Activated T-helper 1 cell treated with anti-CD3 and anti-CD28 coated beads, Interleukin-2, amount 50 U/mL, for 16 hours (primary cell): ENCODE data around the gene NRG3.

Experiments
- DNase-seq, 2 donors: peaks; one replicate each; pipeline ENCODE4 v3.0.0-alpha.2; 2020; ENCODE audit warnings: low read depth in 1 of 2, low spot score in 1 of 2

NRG3 gene

GRCh38 chr10:82552267-82552666, 677.3 kb downstream of the NRG3 start:
- no peak for DNase-seq

GRCh38 chr10:82554381-82554780, 679.4 kb downstream of the NRG3 start:
- no peak for DNase-seq

GRCh38 chr10:82558014-82558607, 683.1 kb downstream of the NRG3 start:
- DNase-seq = no peak

- DNase-seq = no peak
Measured at GRCh38 chr10:82564353-82565196, 689.6 kb downstream of the NRG3 start.

- no peak for DNase-seq
Measured at GRCh38 chr10:82565197-82565575, 690.2 kb downstream of the NRG3 start.

- DNase-seq = no peak
Measured at GRCh38 chr10:82572744-82573143, 697.8 kb downstream of the NRG3 start.

- DNase-seq = no peak
Measured at GRCh38 chr10:82574081-82574480, 699.1 kb downstream of the NRG3 start.

GRCh38 chr10:82575318-82575717, 700.3 kb downstream of the NRG3 start:
- no peak for DNase-seq

GRCh38 chr10:82576093-82576492, 701.1 kb downstream of the NRG3 start:
- no peak for DNase-seq

- DNase-seq = no peak
Measured at GRCh38 chr10:82581940-82582339, 706.9 kb downstream of the NRG3 start.

- no peak for DNase-seq
Measured at GRCh38 chr10:82591421-82591820, 716.4 kb downstream of the NRG3 start.

GRCh38 chr10:82597840-82598239, 722.8 kb downstream of the NRG3 start:
- no peak for DNase-seq

GRCh38 chr10:82609845-82610244, 734.9 kb downstream of the NRG3 start:
- no peak for DNase-seq

- DNase-seq = no peak
Measured at GRCh38 chr10:82618007-82618406, 743.0 kb downstream of the NRG3 start.

GRCh38 chr10:82621680-82622079, 746.7 kb downstream of the NRG3 start:
- no peak for DNase-seq

GRCh38 chr10:82622479-82622878, 747.5 kb downstream of the NRG3 start:
- no peak for DNase-seq

- DNase-seq = no peak
Measured at GRCh38 chr10:82625512-82626189, 750.7 kb downstream of the NRG3 start.

- no peak for DNase-seq
Measured at GRCh38 chr10:82628373-82628772, 753.4 kb downstream of the NRG3 start.

- DNase-seq = no peak
Measured at GRCh38 chr10:82643076-82643475, 768.1 kb downstream of the NRG3 start.

- no peak for DNase-seq
Measured at GRCh38 chr10:82643601-82644000, 768.6 kb downstream of the NRG3 start.

- DNase-seq = no peak
Measured at GRCh38 chr10:82645221-82645620, 770.2 kb downstream of the NRG3 start.
